Melanocyte of skin (primary cell): ENCODE measurements around the gene GLDC. TPM values are rescaled to one million over a fixed set of nuclear protein-coding genes. Genes with fewer than 3 reads are reported as not detected.

ENCODE experiments used
- small RNA-seq, 2 donors: library from RNA; depleted of rRNA; stranded (forward); fragments of <200 nt; gene quantifications; one replicate each; pipeline ENCODE3, GENCODE V24; 2012
- total RNA-seq, 2 donors: library from RNA; depleted of rRNA; stranded (reverse); fragments of >200 nt; gene quantifications; 2 replicates each; pipeline ENCODE4 v1.2.3, GENCODE V29; 2012

Gene GLDC
- total RNA-seq: 10 to 100 TPM; 27.5 to 46.0 TPM

DNA sequence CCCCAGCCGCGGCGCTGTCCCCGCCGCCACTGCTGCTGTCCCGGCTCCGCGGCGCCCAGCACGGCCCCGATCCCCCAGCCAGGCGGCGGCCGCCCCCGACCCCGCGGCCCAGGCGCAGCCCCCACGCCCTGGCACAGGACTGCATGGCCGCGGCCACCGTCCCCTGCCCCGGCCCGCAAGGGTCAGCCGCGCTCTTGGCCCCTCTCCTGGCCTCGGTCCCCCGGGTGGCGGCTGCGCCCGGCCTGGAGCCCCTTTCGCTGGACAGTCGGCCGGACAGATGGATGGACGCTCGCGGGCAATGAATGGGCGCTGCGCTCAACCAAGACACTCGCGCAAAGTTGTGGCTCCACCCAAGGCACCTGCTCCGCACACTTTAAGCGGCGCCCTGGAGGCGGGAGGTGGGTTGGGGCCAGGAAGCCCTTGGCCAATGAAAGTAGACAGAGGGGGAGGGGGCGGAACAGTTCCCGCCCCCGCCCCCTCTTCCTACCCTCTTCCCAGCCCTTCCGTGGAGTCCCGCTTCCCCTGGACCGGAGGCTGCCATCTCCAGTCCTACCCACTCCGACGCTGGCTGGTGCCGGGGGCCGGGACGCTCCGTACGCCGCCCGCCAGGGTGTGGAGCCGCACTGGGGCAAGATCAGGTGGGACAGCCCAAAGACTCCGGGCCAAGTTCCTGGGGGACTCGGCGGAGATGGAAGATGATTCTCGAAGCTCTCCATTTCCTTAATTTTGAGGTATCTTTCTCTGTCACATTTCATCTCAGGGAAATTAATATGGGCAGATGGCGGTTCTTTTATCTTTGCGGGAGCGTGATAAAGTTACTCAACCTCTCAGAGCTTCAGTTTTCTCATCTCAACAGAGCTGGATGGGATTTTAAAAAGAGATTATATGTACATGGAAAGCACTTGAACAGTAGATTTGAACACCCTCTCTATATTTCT lies at the start of gene GLDC:
Gene GLDC, minus strand, starts transcription at position 375 of the 938 bp plus-strand sequence. Its CDS starts 230 bp downstream, at position 145.

Small RNA genes lying within 50 kb of the gene (small RNA-seq; reads per million reads assigned to genes)
- gene RN7SL123P: 0 reads per million in 2 donors
- gene RN7SL25P: 0 reads per million in 2 donors

Other genes starting within 250 kb of the GLDC start
- 100 to 1,000 TPM in 1 of 2 donors, 10 to 100 TPM in 1; 63.0 to 108 TPM for gene UHRF2, start 232.5 kb downstream of the GLDC start, total RNA-seq
- 10 to 100 TPM; 20.0 to 24.1 TPM for gene KDM4C, start 112.2 kb upstream of the GLDC start, total RNA-seq